Spleen (tissue), 7 donors: Measurements from ENCODE around the gene FAM117B.

Source experiments
- CTCF ChIP-seq, 11 experiments: fragments of 200-600 bp in 7 of 11; fragments of 450-650 bp in 4 of 11; sonication (generic) in 4 of 11; IDR thresholded peaks in 8 of 11; conservative IDR thresholded peaks in 3 of 11; 1 replicate in 7 of 11; 2 replicates in 4 of 11; pipeline versions ENCODE4 v1.4.0 to v1.8.0; 2016 to 2021; ENCODE audit warnings: antibody characterized with exemption in 11 of 11, inconsistent platforms in 4 of 11, mild to moderate bottlenecking in 1 of 11
- POLR2A ChIP-seq, 3 donors: fragments of 450-650 bp; IDR thresholded peaks; one replicate each; pipeline ENCODE4 v1.5.1; 2017; ENCODE audit warnings: antibody characterized with exemption in 3 of 3, mild to moderate bottlenecking in 1 of 3
- POLR2AphosphoS5 ChIP-seq, 3 donors: sonication (generic); formaldehyde crosslinking; IDR thresholded peaks; one replicate each; pipeline ENCODE4 v1.5.1; 2017; ENCODE audit warnings: antibody characterized with exemption in 3 of 3
- donor health status: DM: no; HTN: no; CAD: no; lungs with moderate emphysema.
- donor health status: DM: no; HTN: no; CAD: no.
- donor health status: DM: no; HTN: no; CAD: no.

- TF ChIP-seq CTCF (IDR thresholded peaks at IDR 0.05 in 8 of 11, conservative IDR thresholded peaks at IDR 0.05 in 3 of 11) (no peak), POLR2AphosphoS5 (IDR thresholded peaks at IDR 0.05) (no peak), POLR2A (IDR thresholded peaks at IDR 0.05) (no peak)
Observed at GRCh38 chr2:202599911-202600310, 34.9 kb upstream of the FAM117B start.
